ENCODE data around the gene SLC16A13. TPM values are rescaled to one million over a fixed set of nuclear protein-coding genes. Genes with fewer than 3 reads are reported as not detected.

SLC16A13 gene
- total and polyA plus RNA-seq, 2 of the 4 experiments (the other 2 are of a cell fraction), result 0.18 to 2.3 TPM

- Histone ChIP-seq H4K8ac (ENCODE audit: low read depth in 2 of 2, low read length in 2 of 2) (no peak within 1 kb of the TSS), H3K23ac (ENCODE audit: low read depth, low read length) (no peak within 1 kb of the TSS), H4K20me1 (ENCODE audit: insufficient read depth, low read length) (no peaks in the 10 kb centered on the region), H3K4me2 (ENCODE audit: low read depth, low read length) (no peak within 1 kb of the TSS), H2AK9ac (replicated peaks; ENCODE audit: low read depth, low read length, poor library complexity) (no peak within 1 kb of the TSS), H3K9ac (ENCODE audit: low read depth, low read length) (no peak within 1 kb of the TSS), H3K14ac (replicated peaks; ENCODE audit: low read depth, low read length) (no peak within 1 kb of the TSS), H3K27me3 (ENCODE audit: control insufficient read depth, insufficient read depth, low read length) (peaks cover 8% of the 10 kb centered on the region), H4K5ac (ENCODE audit: low read depth, low read length) (no peak within 1 kb of the TSS), H3K4me3 (ENCODE audit: insufficient read depth, low read depth, low read length) (no peak within 1 kb of the TSS), H3K18ac (ENCODE audit: low read depth, low read length) (no peak within 1 kb of the TSS), H2BK5ac (ENCODE audit: low read depth, low read length, poor library complexity, severe bottlenecking) (no peak within 1 kb of the TSS), H3K79me1 (ENCODE audit: low read depth in 1 of 2, low read length in 2 of 2) (no peaks in the 10 kb centered on the region), H3K9me1 (ENCODE audit: insufficient read depth, low read length) (no peaks in the 10 kb centered on the region), H2BK15ac (ENCODE audit: low read depth, low read length) (no peak within 1 kb of the TSS), H2BK20ac (ENCODE audit: low read depth, low read length) (no peak within 1 kb of the TSS), H3K56ac (ENCODE audit: extremely low read depth, insufficient read depth, low read length) (no peak within 1 kb of the TSS), H3K36me3 (ENCODE audit: control insufficient read depth, insufficient read depth, low read length) (no peaks in the 10 kb centered on the region), H4K91ac (ENCODE audit: insufficient read depth, low read depth, low read length) (no peak within 1 kb of the TSS), H3K4me1 (ENCODE audit: control insufficient read depth, insufficient read depth, low read length) (no peaks in the 10 kb centered on the region), H3K4ac (ENCODE audit: low read depth, low read length) (no peak within 1 kb of the TSS), H2AFZ (replicated peaks; ENCODE audit: low read length, poor library complexity) (no peak within 1 kb of the TSS), H3K27ac (ENCODE audit: insufficient read depth, low read length) (no peak within 1 kb of the TSS), H2AK5ac (ENCODE audit: low read depth, low read length) (no peak within 1 kb of the TSS), H3K9me3 (ENCODE audit: control insufficient read depth, insufficient read depth, low read length) (no peaks in the 10 kb centered on the region), H2BK120ac (ENCODE audit: low read depth, low read length) (no peak within 1 kb of the TSS)
- ATAC-seq (ENCODE audit: low read depth) (no peak), DNase-seq (no peak)
- POLR2A ChIA-PET (ENCODE audit: unreplicated experiment), result no interaction called here
- intact Hi-C loops (cut with micrococcal nuclease) (no loop called here), in situ Hi-C loops (cut with MboI; ENCODE audit: low sequenced_read_pairs) (no loop called here), dilution Hi-C loops (cut with HindIII; ENCODE audit: low sequenced_read_pairs, unreplicated experiment) (no loop called here)
- no CpG with 5 or more reads among the region's 15 CpGs for WGBS, 2 experiments (ENCODE audit: extremely low coverage in 2 of 2, insufficient read length in 1 of 2)
- no TSS peak for BruUV-seq (replicated peaks)
- no peak for TF ChIP-seq CHD1 (IDR thresholded peaks at IDR 0.05; ENCODE audit: low read depth, low read length)
- TF ChIP-seq, protein P1, sequence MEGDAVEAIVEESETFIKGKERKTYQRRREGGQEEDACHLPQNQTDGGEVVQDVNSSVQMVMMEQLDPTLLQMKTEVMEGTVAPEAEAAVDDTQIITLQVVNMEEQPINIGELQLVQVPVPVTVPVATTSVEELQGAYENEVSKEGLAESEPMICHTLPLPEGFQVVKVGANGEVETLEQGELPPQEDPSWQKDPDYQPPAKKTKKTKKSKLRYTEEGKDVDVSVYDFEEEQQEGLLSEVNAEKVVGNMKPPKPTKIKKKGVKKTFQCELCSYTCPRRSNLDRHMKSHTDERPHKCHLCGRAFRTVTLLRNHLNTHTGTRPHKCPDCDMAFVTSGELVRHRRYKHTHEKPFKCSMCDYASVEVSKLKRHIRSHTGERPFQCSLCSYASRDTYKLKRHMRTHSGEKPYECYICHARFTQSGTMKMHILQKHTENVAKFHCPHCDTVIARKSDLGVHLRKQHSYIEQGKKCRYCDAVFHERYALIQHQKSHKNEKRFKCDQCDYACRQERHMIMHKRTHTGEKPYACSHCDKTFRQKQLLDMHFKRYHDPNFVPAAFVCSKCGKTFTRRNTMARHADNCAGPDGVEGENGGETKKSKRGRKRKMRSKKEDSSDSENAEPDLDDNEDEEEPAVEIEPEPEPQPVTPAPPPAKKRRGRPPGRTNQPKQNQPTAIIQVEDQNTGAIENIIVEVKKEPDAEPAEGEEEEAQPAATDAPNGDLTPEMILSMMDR (conservative IDR thresholded peaks at IDR 0.05; ENCODE audit: low read depth, low read length), result no peak
- TF ChIP-seq NFE2L2 (IDR thresholded peaks at IDR 0.05; ENCODE audit: low read depth, low read length), result no peak
- TF ChIP-seq CEBPB (IDR thresholded peaks at IDR 0.05; ENCODE audit: low read depth, low read length), result no peak
- TF ChIP-seq RCOR1 (IDR thresholded peaks at IDR 0.05; ENCODE audit: insufficient replicate concordance, low read length), result no peak
- TF ChIP-seq RFX5 (IDR thresholded peaks at IDR 0.05; ENCODE audit: low read depth, low read length), result no peak
- CTCF ChIA-PET, result interaction anchor here (1.9 kb wide), 1 partner anchor 34 kb away, joined by 5 read pairs; no protein-coding TSS in a partner anchor
These were observed 44.0 kb downstream of the SLC16A13 start, which contains the start of gene CLEC10A for GRCh38 chr17:7079581-7080455. Gene CLEC10A, minus strand, starts transcription at chr17:7080251. Its CDS starts 1,439 bp downstream, at chr17:7078812.
